HG02642 (cell line): Measurements from ENCODE around the gene PRR7.

Experiments
- ATAC-seq: cut with Tn5 transposase; IDR thresholded peaks from one replicate; pipeline ENCODE4 v1.9.1; 2021; ENCODE audit warnings: mild to moderate bottlenecking; ENCODE audit not compliant: unreplicated experiment, poor library complexity

PRR7 gene

GRCh38 chr5:177421062-177421798 is 25.4 kb upstream of the PRR7 start:
- ATAC-seq, result no peak

GRCh38 chr5:177423671-177424070 is 22.9 kb upstream of the PRR7 start:
- ATAC-seq, result no peak

GRCh38 chr5:177425196-177425800 is 21.3 kb upstream of the PRR7 start:
- no peak for ATAC-seq

GRCh38 chr5:177425801-177426565 is 20.6 kb upstream of the PRR7 start:
- peak; percentile 79 for ATAC-seq

GRCh38 chr5:177426566-177427210 is 19.9 kb upstream of the PRR7 start, which contains the start of gene GRK6:
Gene GRK6 (plus strand): TSS chr5:177426676. CDS start chr5:177426846, 170 bp downstream.
- peak; percentile 9 for ATAC-seq

- no peak for ATAC-seq
These were observed 19.3 kb upstream of the PRR7 start for GRCh38 chr5:177427211-177427822.

GRCh38 chr5:177427919-177428573 is 18.6 kb upstream of the PRR7 start:
- no peak for ATAC-seq

- ATAC-seq, result no peak
These were observed 17.9 kb upstream of the PRR7 start for GRCh38 chr5:177428574-177429217.

GRCh38 chr5:177429248-177430040 is 17.2 kb upstream of the PRR7 start:
- no peak for ATAC-seq

GRCh38 chr5:177430140-177430951 is 16.3 kb upstream of the PRR7 start:
- ATAC-seq, result no peak

GRCh38 chr5:177430972-177431316 is 15.7 kb upstream of the PRR7 start:
- no peak for ATAC-seq

- ATAC-seq, result peak; percentile 40
These were observed 15.1 kb upstream of the PRR7 start for GRCh38 chr5:177431317-177432142.

- ATAC-seq, result no peak
These were observed 14.3 kb upstream of the PRR7 start for GRCh38 chr5:177432143-177432838.

GRCh38 chr5:177432839-177433657 is 13.6 kb upstream of the PRR7 start:
- ATAC-seq, result no peak

- ATAC-seq, result no peak
These were observed 12.9 kb upstream of the PRR7 start for GRCh38 chr5:177433658-177434217.
